ENCODE measurements around the gene ZNF33B.

ZNF33B gene

GRCh38 chr10:42623929-42624328 lies 14.4 kb downstream of the ZNF33B start:
- in situ Hi-C loops (cut with MboI; ENCODE audit: low sequenced_read_pairs, unreplicated experiment) = no loop called here
- no peak for DNase-seq (ENCODE audit: low spot score)
- no peak for TF ChIP-seq CTCF (IDR thresholded peaks at IDR 0.05; ENCODE audit: borderline replicate concordance, control extremely low read depth, extremely low read depth, insufficient read depth, missing control alignments)

- in situ Hi-C loops (cut with MboI; ENCODE audit: low sequenced_read_pairs, unreplicated experiment) = no loop called here
- TF ChIP-seq CTCF (IDR thresholded peaks at IDR 0.05; ENCODE audit: borderline replicate concordance, control extremely low read depth, extremely low read depth, insufficient read depth, missing control alignments) = no peak
- DNase-seq (ENCODE audit: low spot score) = no peak
Observed at GRCh38 chr10:42618424-42618823, 19.9 kb downstream of the ZNF33B start.

- in situ Hi-C loops (cut with MboI; ENCODE audit: low sequenced_read_pairs, unreplicated experiment) = no loop called here
- TF ChIP-seq CTCF (IDR thresholded peaks at IDR 0.05; ENCODE audit: borderline replicate concordance, control extremely low read depth, extremely low read depth, insufficient read depth, missing control alignments) = no peak
- no peak for DNase-seq (ENCODE audit: low spot score)
Observed at GRCh38 chr10:42615419-42615818, 23.0 kb downstream of the ZNF33B start.

GRCh38 chr10:42609872-42610271 lies 28.5 kb downstream of the ZNF33B start:
- in situ Hi-C loops (cut with MboI; ENCODE audit: low sequenced_read_pairs, unreplicated experiment) = no loop called here
- DNase-seq (ENCODE audit: low spot score) = no peak
- no peak for TF ChIP-seq CTCF (IDR thresholded peaks at IDR 0.05; ENCODE audit: borderline replicate concordance, control extremely low read depth, extremely low read depth, insufficient read depth, missing control alignments)

GRCh38 chr10:42598249-42598873 lies 40.0 kb downstream of the ZNF33B start:
- no peak for TF ChIP-seq CTCF (IDR thresholded peaks at IDR 0.05; ENCODE audit: borderline replicate concordance, control extremely low read depth, extremely low read depth, insufficient read depth, missing control alignments)
- in situ Hi-C loops (cut with MboI; ENCODE audit: low sequenced_read_pairs, unreplicated experiment) = no loop called here
- DNase-seq (ENCODE audit: low spot score) = no peak

GRCh38 chr10:42596196-42596595 lies 42.2 kb downstream of the ZNF33B start:
- TF ChIP-seq CTCF (IDR thresholded peaks at IDR 0.05; ENCODE audit: borderline replicate concordance, control extremely low read depth, extremely low read depth, insufficient read depth, missing control alignments) = no peak
- DNase-seq (ENCODE audit: low spot score) = no peak
- in situ Hi-C loops (cut with MboI; ENCODE audit: low sequenced_read_pairs, unreplicated experiment) = no loop called here
